ENCODE measurements around the gene MTF1. TPM values are rescaled to one million over a fixed set of nuclear protein-coding genes. Genes with fewer than 3 reads are reported as not detected.

MTF1 gene
- total RNA-seq, 6 experiments from 2014 or later, result 20.2 to 24.4 (median 22.2) TPM

GRCh38 chr1:37795340-37796125 is 63.9 kb downstream of the MTF1 start:
- DNase-seq, result no peak
- no peak overlapping the region for H3K4me3 Mint-ChIP-seq
- TF ChIP-seq CTCF (IDR thresholded peaks at IDR 0.05), result no peak
- H3K36me3 Mint-ChIP-seq (ENCODE audit: low read depth), result no peaks in the 10 kb centered on the region
- H3K27ac Mint-ChIP-seq, result no peak overlapping the region
- H3K27me3 Mint-ChIP-seq (ENCODE audit: insufficient read depth), result peaks cover 4% of the 10 kb centered on the region
- peaks cover 19% of the 10 kb centered on the region for H3K4me1 Mint-ChIP-seq (ENCODE audit: low read depth)
- H3K9me3 Mint-ChIP-seq, result no peaks in the 10 kb centered on the region

GRCh38 chr1:37794372-37795339 is 64.7 kb downstream of the MTF1 start:
- no peak for TF ChIP-seq CTCF (IDR thresholded peaks at IDR 0.05)
- Mint-ChIP-seq H3K27ac (no peak overlapping the region), H3K4me1 (ENCODE audit: low read depth) (peaks cover 19% of the 10 kb centered on the region), H3K27me3 (ENCODE audit: insufficient read depth) (peaks cover 6% of the 10 kb centered on the region; the same call in 1 of the 2 replicates), H3K9me3 (no peaks in the 10 kb centered on the region), H3K36me3 (ENCODE audit: low read depth) (no peaks in the 10 kb centered on the region), H3K4me3 (peak overlapping the region; percentile 79)
- DNase-seq, result no peak

GRCh38 chr1:37793773-37794371 is 65.5 kb downstream of the MTF1 start, which contains the start of gene MANEAL:
MANEAL (plus strand) TSS chr1:37793847; CDS start chr1:37794183, 336 bp downstream.
- DNase-seq, result peak; percentile 9
- Mint-ChIP-seq H3K27ac (no peak within 1 kb of the TSS), H3K36me3 (ENCODE audit: low read depth) (no peaks in the 10 kb centered on the region), H3K4me1 (ENCODE audit: low read depth) (peaks cover 19% of the 10 kb centered on the region), H3K27me3 (ENCODE audit: insufficient read depth) (peaks cover 6% of the 10 kb centered on the region; the same call in 1 of the 2 replicates), H3K9me3 (no peaks in the 10 kb centered on the region), H3K4me3 (peak within 1 kb of the TSS; percentile 79)
- TF ChIP-seq CTCF (IDR thresholded peaks at IDR 0.05), result no peak

- H3K4me3 Mint-ChIP-seq, result peak overlapping the region; percentile 26; the same call in 1 of the 2 replicates
- no peak for TF ChIP-seq CTCF (IDR thresholded peaks at IDR 0.05)
- H3K36me3 Mint-ChIP-seq (ENCODE audit: low read depth), result no peaks in the 10 kb centered on the region
- peaks cover 16% of the 10 kb centered on the region for H3K4me1 Mint-ChIP-seq (ENCODE audit: low read depth)
- H3K9me3 Mint-ChIP-seq, result no peaks in the 10 kb centered on the region
- H3K27ac Mint-ChIP-seq, result no peak overlapping the region
- H3K27me3 Mint-ChIP-seq (ENCODE audit: insufficient read depth), result peaks cover 6% of the 10 kb centered on the region; the same call in 1 of the 2 replicates
- DNase-seq, result no peak
These were observed 66.3 kb downstream of the MTF1 start for GRCh38 chr1:37792943-37793686.

GRCh38 chr1:37782491-37782890 is 76.9 kb downstream of the MTF1 start:
- TF ChIP-seq CTCF (IDR thresholded peaks at IDR 0.05), result no peak
- H3K27me3 Mint-ChIP-seq (ENCODE audit: insufficient read depth), result peaks cover 24% of the 10 kb centered on the region
- no peaks in the 10 kb centered on the region for H3K36me3 Mint-ChIP-seq (ENCODE audit: low read depth)
- no peak overlapping the region for H3K4me3 Mint-ChIP-seq
- H3K4me1 Mint-ChIP-seq (ENCODE audit: low read depth), result no peaks in the 10 kb centered on the region
- no peaks in the 10 kb centered on the region for H3K9me3 Mint-ChIP-seq
- no peak overlapping the region for H3K27ac Mint-ChIP-seq
- DNase-seq, result no peak

All from HFFc6 (cell line).